HEK293 (cell line): Measurements from ENCODE around the gene ACSM6.

Experiments used
- KLF7 ChIP-seq: fragments of 450-650 bp; formaldehyde crosslinking; IDR thresholded peaks from 2 replicates; pipeline ENCODE4 v1.5.1; 2016; ENCODE audit warnings: missing biosample characterization, missing genetic modification characterization, borderline replicate concordance
- MZF1 ChIP-seq: fragments of 450-650 bp; formaldehyde crosslinking; IDR thresholded peaks from 2 replicates; pipeline ENCODE4 v1.5.1; 2017; ENCODE audit warnings: missing biosample characterization, missing genetic modification characterization, borderline replicate concordance
- ZNF133 ChIP-seq: fragments of 450-650 bp; formaldehyde crosslinking; IDR thresholded peaks from 2 replicates; pipeline ENCODE4 v1.5.1; 2016; ENCODE audit warnings: missing biosample characterization, missing genetic modification characterization
- ZNF335 ChIP-seq: fragments of 450-650 bp; formaldehyde crosslinking; conservative IDR thresholded peaks from 2 replicates; pipeline ENCODE4 v1.5.1; 2016; ENCODE audit warnings: missing biosample characterization, missing genetic modification characterization
- ZNF433 ChIP-seq: fragments of 450-650 bp; formaldehyde crosslinking; IDR thresholded peaks from 2 replicates; pipeline ENCODE4 v1.5.1; 2016; ENCODE audit warnings: missing biosample characterization, missing genetic modification characterization, low read depth
- ZNF660 ChIP-seq: fragments of 450-650 bp; IDR thresholded peaks from 2 replicates; pipeline ENCODE4 v1.5.1; 2018; ENCODE audit warnings: missing biosample characterization, mild to moderate bottlenecking, missing genetic modification characterization
- ZNF76 ChIP-seq: fragments of 450-650 bp; formaldehyde crosslinking; IDR thresholded peaks from 2 replicates; pipeline ENCODE4; 2016; ENCODE audit warnings: low read depth, missing biosample characterization, missing genetic modification characterization, borderline replicate concordance
- ZNF792 ChIP-seq: fragments of 450-650 bp; formaldehyde crosslinking; IDR thresholded peaks from 2 replicates; pipeline ENCODE4 v1.5.1; 2016; ENCODE audit warnings: missing biosample characterization, missing genetic modification characterization
- TF ChIP-seq, protein P1 (sequence below): fragments of 450-650 bp; formaldehyde crosslinking; IDR thresholded peaks from 2 replicates; pipeline ENCODE4 v1.5.1; 2016; ENCODE audit warnings: missing biosample characterization, missing genetic modification characterization
- TF ChIP-seq, protein P2 (sequence below): fragments of 450-650 bp; formaldehyde crosslinking; IDR thresholded peaks from 2 replicates; pipeline ENCODE4 v1.5.1; 2016; ENCODE audit warnings: missing biosample characterization, missing genetic modification characterization
- TF ChIP-seq, protein P3 (sequence below): fragments of 450-650 bp; formaldehyde crosslinking; IDR thresholded peaks from 2 replicates; pipeline ENCODE4 v1.5.1; 2016; ENCODE audit warnings: missing biosample characterization, missing genetic modification characterization
- TF ChIP-seq, protein P4 (sequence below): fragments of 450-650 bp; formaldehyde crosslinking; IDR thresholded peaks from 2 replicates; pipeline ENCODE4 v1.5.1; 2016; ENCODE audit warnings: missing biosample characterization, missing genetic modification characterization, low read depth

DNA sequence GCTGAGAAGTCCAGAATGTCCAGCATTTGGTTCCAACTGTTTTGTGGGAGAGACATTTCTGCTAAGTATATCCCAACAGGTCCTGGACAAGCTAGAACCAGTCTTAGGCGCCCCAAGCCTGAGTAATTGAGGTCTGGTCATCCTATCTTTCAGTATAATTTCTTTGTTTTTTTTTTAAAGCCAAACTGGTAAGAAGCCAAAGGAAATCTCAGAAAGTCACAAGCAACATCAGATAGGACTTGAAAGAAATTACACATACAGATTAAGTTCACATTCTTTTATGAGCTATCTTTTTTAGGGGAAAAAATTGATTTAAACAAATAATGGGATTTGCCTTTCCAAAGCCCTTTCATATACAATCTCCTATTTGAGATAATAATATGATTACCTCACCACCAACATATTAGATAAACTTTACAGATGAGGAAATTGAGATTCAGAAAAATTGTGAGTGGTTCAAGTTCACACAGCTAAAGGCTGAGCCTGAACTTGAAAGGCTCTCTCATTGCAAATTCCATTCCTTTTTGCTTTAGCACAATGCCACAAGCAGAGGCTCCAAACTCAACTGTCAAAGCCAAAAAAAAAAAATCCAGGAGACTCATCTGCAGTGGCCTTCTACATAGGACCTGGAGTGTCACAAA lies 81.8 kb downstream of the ACSM6 start:
- TF ChIP-seq, protein P1, sequence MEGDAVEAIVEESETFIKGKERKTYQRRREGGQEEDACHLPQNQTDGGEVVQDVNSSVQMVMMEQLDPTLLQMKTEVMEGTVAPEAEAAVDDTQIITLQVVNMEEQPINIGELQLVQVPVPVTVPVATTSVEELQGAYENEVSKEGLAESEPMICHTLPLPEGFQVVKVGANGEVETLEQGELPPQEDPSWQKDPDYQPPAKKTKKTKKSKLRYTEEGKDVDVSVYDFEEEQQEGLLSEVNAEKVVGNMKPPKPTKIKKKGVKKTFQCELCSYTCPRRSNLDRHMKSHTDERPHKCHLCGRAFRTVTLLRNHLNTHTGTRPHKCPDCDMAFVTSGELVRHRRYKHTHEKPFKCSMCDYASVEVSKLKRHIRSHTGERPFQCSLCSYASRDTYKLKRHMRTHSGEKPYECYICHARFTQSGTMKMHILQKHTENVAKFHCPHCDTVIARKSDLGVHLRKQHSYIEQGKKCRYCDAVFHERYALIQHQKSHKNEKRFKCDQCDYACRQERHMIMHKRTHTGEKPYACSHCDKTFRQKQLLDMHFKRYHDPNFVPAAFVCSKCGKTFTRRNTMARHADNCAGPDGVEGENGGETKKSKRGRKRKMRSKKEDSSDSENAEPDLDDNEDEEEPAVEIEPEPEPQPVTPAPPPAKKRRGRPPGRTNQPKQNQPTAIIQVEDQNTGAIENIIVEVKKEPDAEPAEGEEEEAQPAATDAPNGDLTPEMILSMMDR (tag by site-specific recombination): no peak
- TF ChIP-seq ZNF792 (tag by site-specific recombination) (no peak), ZNF660 (tag by site-specific recombination) (no peak), KLF7 (tag by site-specific recombination) (no peak), ZNF433 (tag by site-specific recombination) (no peak), ZNF76 (tag by site-specific recombination) (no peak), ZNF335 (tag by site-specific recombination) (no peak), ZNF133 (tag by site-specific recombination) (no peak), MZF1 (tag by site-specific recombination) (no peak)
- TF ChIP-seq, protein P2, sequence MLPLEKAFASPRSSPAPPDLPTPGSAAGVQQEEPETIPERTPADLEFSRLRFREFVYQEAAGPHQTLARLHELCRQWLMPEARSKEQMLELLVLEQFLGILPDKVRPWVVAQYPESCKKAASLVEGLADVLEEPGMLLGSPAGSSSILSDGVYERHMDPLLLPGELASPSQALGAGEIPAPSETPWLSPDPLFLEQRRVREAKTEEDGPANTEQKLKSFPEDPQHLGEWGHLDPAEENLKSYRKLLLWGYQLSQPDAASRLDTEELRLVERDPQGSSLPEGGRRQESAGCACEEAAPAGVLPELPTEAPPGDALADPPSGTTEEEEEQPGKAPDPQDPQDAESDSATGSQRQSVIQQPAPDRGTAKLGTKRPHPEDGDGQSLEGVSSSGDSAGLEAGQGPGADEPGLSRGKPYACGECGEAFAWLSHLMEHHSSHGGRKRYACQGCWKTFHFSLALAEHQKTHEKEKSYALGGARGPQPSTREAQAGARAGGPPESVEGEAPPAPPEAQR: no peak
- TF ChIP-seq, protein P3, sequence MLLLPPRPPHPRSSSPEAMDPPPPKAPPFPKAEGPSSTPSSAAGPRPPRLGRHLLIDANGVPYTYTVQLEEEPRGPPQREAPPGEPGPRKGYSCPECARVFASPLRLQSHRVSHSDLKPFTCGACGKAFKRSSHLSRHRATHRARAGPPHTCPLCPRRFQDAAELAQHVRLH (tag by site-specific recombination): no peak
- TF ChIP-seq, protein P4, sequence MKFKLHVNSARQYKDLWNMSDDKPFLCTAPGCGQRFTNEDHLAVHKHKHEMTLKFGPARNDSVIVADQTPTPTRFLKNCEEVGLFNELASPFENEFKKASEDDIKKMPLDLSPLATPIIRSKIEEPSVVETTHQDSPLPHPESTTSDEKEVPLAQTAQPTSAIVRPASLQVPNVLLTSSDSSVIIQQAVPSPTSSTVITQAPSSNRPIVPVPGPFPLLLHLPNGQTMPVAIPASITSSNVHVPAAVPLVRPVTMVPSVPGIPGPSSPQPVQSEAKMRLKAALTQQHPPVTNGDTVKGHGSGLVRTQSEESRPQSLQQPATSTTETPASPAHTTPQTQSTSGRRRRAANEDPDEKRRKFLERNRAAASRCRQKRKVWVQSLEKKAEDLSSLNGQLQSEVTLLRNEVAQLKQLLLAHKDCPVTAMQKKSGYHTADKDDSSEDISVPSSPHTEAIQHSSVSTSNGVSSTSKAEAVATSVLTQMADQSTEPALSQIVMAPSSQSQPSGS (tag by site-specific recombination): peak; percentile 49; the same call in 1 of the 2 replicates
